Measurements from ENCODE around the gene COL8A2. TPM values are rescaled to one million over a fixed set of nuclear protein-coding genes. Genes with fewer than 3 reads are reported as not detected.

Gene COL8A2
- total and polyA plus RNA-seq, 2 experiments from 2014 or later, result 0.05 to 0.57 TPM

- no peak overlapping the region for H3K4me3 ChIP-seq
- no peaks in the 10 kb centered on the region for H3K9me3 ChIP-seq (ENCODE audit: low read depth)
- H3K27me3 ChIP-seq, result no peaks in the 10 kb centered on the region
- TF ChIP-seq CTCF (IDR thresholded peaks at IDR 0.05; ENCODE audit: low read depth, low read length), result no peak
- no peak for DNase-seq (ENCODE audit: low read depth in 1 of 2, low spot score in 1 of 2)
- H3K27ac ChIP-seq, result no peak overlapping the region
- H3K4me1 ChIP-seq (ENCODE audit: low read depth), result peaks cover 7% of the 10 kb centered on the region
- peaks cover 40% of the 10 kb centered on the region for H3K36me3 ChIP-seq
These were observed 31.8 kb downstream of the COL8A2 start for GRCh38 chr1:36093226-36093625.

- H3K9me3 ChIP-seq (ENCODE audit: low read depth), result no peaks in the 10 kb centered on the region
- peaks cover 40% of the 10 kb centered on the region for H3K36me3 ChIP-seq
- TF ChIP-seq CTCF (IDR thresholded peaks at IDR 0.05; ENCODE audit: low read depth, low read length), result no peak
- DNase-seq (ENCODE audit: low read depth in 1 of 2, low spot score in 1 of 2), result no peak
- H3K4me3 ChIP-seq, result no peak overlapping the region
- no peak overlapping the region for H3K27ac ChIP-seq
- H3K4me1 ChIP-seq (ENCODE audit: low read depth), result peaks cover 7% of the 10 kb centered on the region
- no peaks in the 10 kb centered on the region for H3K27me3 ChIP-seq
These were observed 32.2 kb downstream of the COL8A2 start for GRCh38 chr1:36092798-36093185.

GRCh38 chr1:36092166-36092797 lies 32.7 kb downstream of the COL8A2 start:
- Histone ChIP-seq H3K27me3 (no peaks in the 10 kb centered on the region), H3K4me3 (no peak overlapping the region), H3K4me1 (ENCODE audit: low read depth) (peaks cover 7% of the 10 kb centered on the region), H3K36me3 (peaks cover 40% of the 10 kb centered on the region), H3K27ac (no peak overlapping the region), H3K9me3 (ENCODE audit: low read depth) (no peaks in the 10 kb centered on the region)
- DNase-seq (ENCODE audit: low read depth in 1 of 2, low spot score in 1 of 2), result no peak
- no peak for TF ChIP-seq CTCF (IDR thresholded peaks at IDR 0.05; ENCODE audit: low read depth, low read length)

- Histone ChIP-seq H3K36me3 (peaks cover 40% of the 10 kb centered on the region), H3K27ac (no peak overlapping the region), H3K9me3 (ENCODE audit: low read depth) (no peaks in the 10 kb centered on the region), H3K4me3 (no peak overlapping the region), H3K4me1 (ENCODE audit: low read depth) (peaks cover 7% of the 10 kb centered on the region), H3K27me3 (no peaks in the 10 kb centered on the region)
- DNase-seq (ENCODE audit: low read depth in 1 of 2, low spot score in 1 of 2), result no peak
- no peak for TF ChIP-seq CTCF (IDR thresholded peaks at IDR 0.05; ENCODE audit: low read depth, low read length)
These were observed 33.3 kb downstream of the COL8A2 start for GRCh38 chr1:36091698-36092097.

GRCh38 chr1:36091141-36091540 lies 33.9 kb downstream of the COL8A2 start:
- no peak for DNase-seq (ENCODE audit: low read depth in 1 of 2, low spot score in 1 of 2)
- Histone ChIP-seq H3K36me3 (peaks cover 40% of the 10 kb centered on the region), H3K27ac (no peak overlapping the region), H3K4me1 (ENCODE audit: low read depth) (peaks cover 7% of the 10 kb centered on the region), H3K9me3 (ENCODE audit: low read depth) (no peaks in the 10 kb centered on the region), H3K4me3 (no peak overlapping the region), H3K27me3 (no peaks in the 10 kb centered on the region)
- no peak for TF ChIP-seq CTCF (IDR thresholded peaks at IDR 0.05; ENCODE audit: low read depth, low read length)

Measured in cardiac muscle cell (in vitro differentiated cells and primary cell).